ENCODE measurements around the gene TCAP. TPM values are rescaled to one million over a fixed set of nuclear protein-coding genes. Genes with fewer than 3 reads are reported as not detected.

TCAP gene
- total and polyA plus RNA-seq, 8 donors, result 0.13 to 3.0 (median 0.54) TPM

DNA sequence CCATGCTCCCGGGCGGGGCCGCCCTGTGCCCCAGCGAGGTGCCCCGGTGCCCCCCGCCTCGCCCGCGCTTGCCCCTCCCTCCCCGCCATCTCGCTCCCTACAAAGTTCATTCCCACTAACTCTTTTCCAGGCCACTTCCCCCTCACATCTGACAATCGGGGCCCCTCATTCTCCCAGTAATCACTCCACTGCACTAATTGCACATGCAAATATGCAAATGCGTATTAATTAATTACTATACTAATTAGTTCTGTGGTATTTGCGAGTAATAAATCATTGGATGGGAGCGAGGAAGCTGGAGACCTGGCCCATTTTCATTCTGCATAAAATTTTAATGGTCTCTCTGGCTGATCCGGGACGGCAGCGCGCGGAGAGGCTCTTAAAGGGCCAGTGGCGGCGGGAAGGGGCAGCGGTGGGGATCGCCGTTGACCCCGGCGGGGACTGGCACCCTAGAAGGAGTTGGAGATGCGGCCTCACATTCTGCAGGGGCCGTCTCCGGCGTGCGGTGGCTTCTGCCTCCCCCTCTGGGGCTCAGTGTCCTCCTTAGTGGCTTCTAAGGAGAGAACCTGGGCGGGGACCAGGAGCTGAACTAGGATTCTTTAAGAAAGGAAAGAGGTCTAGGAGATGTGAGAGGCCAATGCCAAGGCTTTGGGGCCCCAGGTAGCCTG, 46.8 kb upstream of the TCAP start:
- H3K4me3 ChIP-seq, result peak overlapping the region; percentile 39 to 49 (median 44)
- no peak for FAIRE-seq
- WGBS, 2 donors, result 2 to 3% methylated on average over 22 to 33 of the region's 33 CpGs
- H3K4me1 ChIP-seq, result peaks cover 0 to 8% (median 4%) of the 10 kb centered on the region in 3 donors
- DNase-seq, result peak in 1 of 6 donors; percentile 36
- TF ChIP-seq CTCF (IDR thresholded peaks at IDR 0.05), result no peak
- H3K9me3 ChIP-seq, result no peaks in the 10 kb centered on the region
- no peaks in the 10 kb centered on the region for H3K27me3 ChIP-seq
- intact Hi-C loops (cut with DNase I), result no loop called here
- H3K36me3 ChIP-seq, result no peaks in the 10 kb centered on the region
- ATAC-seq, result peak in 2 of 4 donors; percentile 7 to 35
- H3K27ac ChIP-seq, result peak overlapping the region in 2 of 4 donors; percentile 17 to 52

DNA sequence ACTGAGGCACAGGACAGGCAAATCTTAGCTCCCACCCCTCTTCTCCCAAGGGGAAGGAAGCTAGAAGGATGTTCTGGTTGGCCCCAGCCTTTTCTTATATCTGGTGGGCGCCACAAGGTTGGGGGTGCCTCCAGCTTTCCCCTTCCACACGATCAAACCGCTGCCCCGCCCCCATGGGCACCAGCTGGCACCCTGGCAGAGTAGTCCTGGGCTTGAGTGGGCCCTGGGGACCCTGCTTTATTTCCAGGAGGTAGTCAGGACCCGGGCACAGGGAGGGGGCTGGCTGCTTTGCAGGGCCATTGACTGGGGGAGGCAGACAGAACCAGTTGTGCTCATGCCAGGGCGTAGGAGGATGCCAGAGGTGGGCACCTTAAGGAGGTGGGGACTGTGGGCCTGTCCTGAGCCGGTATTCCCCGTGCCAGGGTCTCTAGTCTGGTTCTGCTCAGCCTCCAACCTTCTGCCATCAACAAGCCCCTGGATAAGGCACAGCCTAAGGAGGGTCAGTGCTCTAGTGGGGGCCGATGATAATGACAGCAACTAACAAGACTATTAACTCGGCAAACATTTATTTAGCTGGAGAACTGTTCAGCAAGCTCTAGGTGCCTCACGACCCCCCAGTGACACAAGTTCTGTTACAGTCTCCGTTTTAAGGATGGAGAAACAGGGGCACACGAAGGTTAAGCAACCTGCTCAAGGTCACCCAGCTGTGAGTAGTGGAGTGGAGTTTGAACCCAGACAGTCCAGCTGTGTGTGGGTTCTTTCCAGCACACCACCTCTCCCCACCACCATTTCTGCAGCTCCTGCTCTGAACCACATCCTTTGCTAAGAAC, 46.0 kb upstream of the TCAP start:
- Histone ChIP-seq H3K27ac (no peak overlapping the region), H3K36me3 (no peaks in the 10 kb centered on the region), H3K9me3 (no peaks in the 10 kb centered on the region), H3K4me1 (peaks cover 0 to 8% (median 4%) of the 10 kb centered on the region in 3 donors), H3K4me3 (peak overlapping the region in 2 of 4 donors; percentile 46 to 49), H3K27me3 (no peaks in the 10 kb centered on the region)
- TF ChIP-seq CTCF (IDR thresholded peaks at IDR 0.05), result no peak
- ATAC-seq (no peak), DNase-seq (peak in 1 of 6 donors; percentile 28), FAIRE-seq (no peak)
- intact Hi-C loops (cut with DNase I), result no loop called here
- 38 to 40% methylated on average over 13 of the region's 13 CpGs for WGBS, 2 donors

DNA sequence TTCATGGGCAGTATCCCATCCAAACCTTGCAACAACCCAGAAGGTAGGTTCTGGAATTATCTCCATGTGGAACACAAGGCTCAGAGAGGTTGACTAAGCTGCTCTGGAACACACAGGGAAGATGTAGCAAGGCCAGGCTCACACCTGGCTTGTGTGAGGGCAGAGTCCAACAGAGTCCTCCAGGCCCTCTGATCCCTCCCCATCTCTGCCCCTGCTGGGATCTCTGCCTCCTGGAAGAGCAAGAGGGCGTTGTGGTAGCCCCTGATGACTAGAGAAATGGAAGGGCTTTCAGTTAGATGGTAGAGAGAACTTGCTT, 45.4 kb upstream of the TCAP start:
- Histone ChIP-seq H3K27ac (no peak overlapping the region), H3K9me3 (no peaks in the 10 kb centered on the region), H3K4me3 (no peak overlapping the region), H3K36me3 (no peaks in the 10 kb centered on the region), H3K4me1 (peaks cover 0 to 8% (median 4%) of the 10 kb centered on the region in 3 donors), H3K27me3 (no peaks in the 10 kb centered on the region)
- no peak for FAIRE-seq
- intact Hi-C loops (cut with DNase I), result loop anchor here in 2 of 3 donors (5.0 kb wide), 3 partner anchors 67 to 138 kb away; no protein-coding TSS in a partner anchor
- DNase-seq, result no peak
- 48 to 69% methylated on average over 1 of the region's 1 CpG for WGBS, 2 donors
- no peak for ATAC-seq
- TF ChIP-seq CTCF (IDR thresholded peaks at IDR 0.05), result no peak

GRCh38 chr17:39621523-39622379, 43.4 kb upstream of the TCAP start:
- peak; percentile 98 to 99 (median 99) for TF ChIP-seq CTCF (IDR thresholded peaks at IDR 0.05)
- 6 to 7% methylated on average over 25 to 26 of the region's 26 CpGs for WGBS, 2 donors
- Histone ChIP-seq H3K9me3 (no peaks in the 10 kb centered on the region), H3K27ac (no peak overlapping the region), H3K36me3 (no peaks in the 10 kb centered on the region), H3K27me3 (no peaks in the 10 kb centered on the region), H3K4me3 (no peak overlapping the region), H3K4me1 (peaks cover 0 to 8% (median 4%) of the 10 kb centered on the region in 3 donors)
- DNase-seq, result peak; percentile 67 to 96 (median 89)
- ATAC-seq, result peak; percentile 55 to 86 (median 74)
- intact Hi-C loops (cut with DNase I), result loop anchor here in 2 of 3 donors (5.0 kb wide), 3 partner anchors 69 to 136 kb away; no protein-coding TSS in a partner anchor
- no peak for FAIRE-seq
